HCT116 (cell line): ENCODE results near the gene SLAMF7.

Source experiments
- POLR2A ChIP-seq: IDR thresholded peaks from 2 replicates; pipeline ENCODE4 v1.7.0; 2011; ENCODE audit warnings: borderline replicate concordance; ENCODE audit not compliant: insufficient read depth, insufficient read length; ENCODE audit errors: extremely low read depth
- YY1 ChIP-seq: IDR thresholded peaks from 2 replicates; pipeline ENCODE4 v1.6.1; 2011; ENCODE audit warnings: low read length, low read depth, moderate library complexity, mild to moderate bottlenecking; ENCODE audit not compliant: insufficient replicate concordance; ENCODE audit errors: extremely low read depth
- ZFX ChIP-seq: fragments of 450-650 bp; IDR thresholded peaks from 2 replicates; pipeline ENCODE4 v1.6.1; 2017

DNA sequence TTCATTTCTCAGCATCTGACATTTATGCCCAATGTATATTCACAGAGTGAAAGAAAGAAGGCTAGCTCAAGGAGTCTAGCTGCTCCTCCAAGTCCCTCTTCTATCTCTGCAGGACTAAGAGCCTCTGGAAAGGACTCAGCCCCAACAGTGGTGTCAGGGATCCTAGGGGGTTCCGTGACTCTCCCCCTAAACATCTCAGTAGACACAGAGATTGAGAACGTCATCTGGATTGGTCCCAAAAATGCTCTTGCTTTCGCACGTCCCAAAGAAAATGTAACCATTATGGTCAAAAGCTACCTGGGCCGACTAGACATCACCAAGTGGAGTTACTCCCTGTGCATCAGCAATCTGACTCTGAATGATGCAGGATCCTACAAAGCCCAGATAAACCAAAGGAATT is 60.6 kb downstream of the SLAMF7 start:
- no peak for TF ChIP-seq POLR2A
- no peak for TF ChIP-seq YY1
- TF ChIP-seq ZFX, result no peak
